Measurements from ENCODE around the gene ACTMAP.
"Not testable (repeated sequence)": the region's sequence is repeated elsewhere in the genome, so short reads cannot be mapped to it uniquely, and the experiment has no call there.

Gene ACTMAP

GRCh38 chr19:40768869-40769268, 18.6 kb upstream of the ACTMAP start:
- H3K4me3 ChIP-seq (ENCODE audit: low read depth, low read length, poor library complexity, severe bottlenecking), result no peak overlapping the region
- H3F3A ChIP-seq (ENCODE audit: insufficient read depth, low read length), result no peaks in the 10 kb centered on the region; the same call in 1 of the 2 replicates
- H3K4me1 ChIP-seq (ENCODE audit: insufficient read depth, low read length, severe bottlenecking), result peaks cover 10% of the 10 kb centered on the region
- H3K4me2 ChIP-seq (ENCODE audit: low read length), result no peak overlapping the region
- TF ChIP-seq CTCF (IDR thresholded peaks at IDR 0.05; ENCODE audit: low read length) (no peak), EZH2 (IDR thresholded peaks at IDR 0.05; ENCODE audit: borderline replicate concordance, low read length) (no peak)
- H4K20me1 ChIP-seq (ENCODE audit: insufficient read depth, low read length), result no peaks in the 10 kb centered on the region
- no peaks in the 10 kb centered on the region for H3K9me2 ChIP-seq (ENCODE audit: low read depth, low read length)
- H3K27me3 ChIP-seq (ENCODE audit: insufficient read depth, low read length), result no peaks in the 10 kb centered on the region
- no peaks in the 10 kb centered on the region for H3K79me2 ChIP-seq (ENCODE audit: insufficient read depth, low read length)
- no peaks in the 10 kb centered on the region for H3K9me3 ChIP-seq (ENCODE audit: low read length)
- H3K27ac ChIP-seq (ENCODE audit: low read depth, low read length, poor library complexity, severe bottlenecking), result no peak overlapping the region
- no peak overlapping the region for H2AFZ ChIP-seq (ENCODE audit: low read length)
- H3K9ac ChIP-seq (ENCODE audit: low read length), result no peak overlapping the region
- peaks cover 58% of the 10 kb centered on the region for H3K36me3 ChIP-seq (ENCODE audit: insufficient read depth, low read length)

- H3F3A ChIP-seq (ENCODE audit: insufficient read depth, low read length); H3K9me3 ChIP-seq (ENCODE audit: low read length); H3K27me3 ChIP-seq (ENCODE audit: insufficient read depth, low read length); H3K79me2 ChIP-seq (ENCODE audit: insufficient read depth, low read length); H4K20me1 ChIP-seq (ENCODE audit: insufficient read depth, low read length); H3K4me2 ChIP-seq (ENCODE audit: low read length); H3K27ac ChIP-seq (ENCODE audit: low read depth, low read length, poor library complexity, severe bottlenecking); H2AFZ ChIP-seq (ENCODE audit: low read length); H3K9me2 ChIP-seq (ENCODE audit: low read depth, low read length); H3K4me1 ChIP-seq (ENCODE audit: insufficient read depth, low read length, severe bottlenecking); H3K4me3 ChIP-seq (ENCODE audit: low read depth, low read length, poor library complexity, severe bottlenecking); H3K9ac ChIP-seq (ENCODE audit: low read length): not testable (repeated sequence)
- peaks cover 76% of the 10 kb centered on the region for H3K36me3 ChIP-seq (ENCODE audit: insufficient read depth, low read length)
Observed at GRCh38 chr19:40766385-40766784, 16.1 kb upstream of the ACTMAP start.

- no peaks in the 10 kb centered on the region for H4K20me1 ChIP-seq (ENCODE audit: insufficient read depth, low read length)
- no peaks in the 10 kb centered on the region for H3K9me3 ChIP-seq (ENCODE audit: low read length)
- no peak overlapping the region for H3K9ac ChIP-seq (ENCODE audit: low read length)
- no peak overlapping the region for H3K4me3 ChIP-seq (ENCODE audit: low read depth, low read length, poor library complexity, severe bottlenecking)
- no peak overlapping the region for H3K27ac ChIP-seq (ENCODE audit: low read depth, low read length, poor library complexity, severe bottlenecking)
- no peaks in the 10 kb centered on the region for H3K4me1 ChIP-seq (ENCODE audit: insufficient read depth, low read length, severe bottlenecking)
- no peak overlapping the region for H3K4me2 ChIP-seq (ENCODE audit: low read length)
- H3K27me3 ChIP-seq (ENCODE audit: insufficient read depth, low read length), result no peaks in the 10 kb centered on the region
- TF ChIP-seq CTCF (IDR thresholded peaks at IDR 0.05; ENCODE audit: low read length), result no peak
- TF ChIP-seq EZH2 (IDR thresholded peaks at IDR 0.05; ENCODE audit: borderline replicate concordance, low read length), result no peak
- H3F3A ChIP-seq (ENCODE audit: insufficient read depth, low read length), result no peaks in the 10 kb centered on the region
- no peaks in the 10 kb centered on the region for H3K9me2 ChIP-seq (ENCODE audit: low read depth, low read length)
- peaks cover 93% of the 10 kb centered on the region for H3K36me3 ChIP-seq (ENCODE audit: insufficient read depth, low read length)
- H2AFZ ChIP-seq (ENCODE audit: low read length), result no peak overlapping the region
- H3K79me2 ChIP-seq (ENCODE audit: insufficient read depth, low read length), result no peaks in the 10 kb centered on the region
Observed at GRCh38 chr19:40763963-40764362, 13.7 kb upstream of the ACTMAP start.

GRCh38 chr19:40763526-40763925, 13.2 kb upstream of the ACTMAP start:
- TF ChIP-seq CTCF (IDR thresholded peaks at IDR 0.05; ENCODE audit: low read length) (no peak), EZH2 (IDR thresholded peaks at IDR 0.05; ENCODE audit: borderline replicate concordance, low read length) (no peak)
- no peaks in the 10 kb centered on the region for H3F3A ChIP-seq (ENCODE audit: insufficient read depth, low read length)

More at GRCh38 chr19:40763526-40763925, 13.2 kb upstream of the ACTMAP start:
- no peak overlapping the region for H2AFZ ChIP-seq (ENCODE audit: low read length)
- H3K9ac ChIP-seq (ENCODE audit: low read length), result no peak overlapping the region
- H3K79me2 ChIP-seq (ENCODE audit: insufficient read depth, low read length), result no peaks in the 10 kb centered on the region
- no peak overlapping the region for H3K4me2 ChIP-seq (ENCODE audit: low read length)
- no peaks in the 10 kb centered on the region for H3K27me3 ChIP-seq (ENCODE audit: insufficient read depth, low read length)
- H3K36me3 ChIP-seq (ENCODE audit: insufficient read depth, low read length), result peaks cover 93% of the 10 kb centered on the region
- no peaks in the 10 kb centered on the region for H3K9me2 ChIP-seq (ENCODE audit: low read depth, low read length)
- no peaks in the 10 kb centered on the region for H3K4me1 ChIP-seq (ENCODE audit: insufficient read depth, low read length, severe bottlenecking)
- H3K9me3 ChIP-seq (ENCODE audit: low read length), result no peaks in the 10 kb centered on the region
- H4K20me1 ChIP-seq (ENCODE audit: insufficient read depth, low read length), result no peaks in the 10 kb centered on the region
- H3K27ac ChIP-seq (ENCODE audit: low read depth, low read length, poor library complexity, severe bottlenecking), result no peak overlapping the region
- H3K4me3 ChIP-seq (ENCODE audit: low read depth, low read length, poor library complexity, severe bottlenecking), result no peak overlapping the region
